Mesenchymal stem cell (in vitro differentiated cells and primary cell): ENCODE data around the gene SPTSSB.

Experiments used
- DNase-seq: peaks from one replicate; pipeline ENCODE4 v3.0.0-alpha.2; 2013
- H2AFZ ChIP-seq: one replicate; pipeline ENCODE4 v1.6.1; 2013; ENCODE audit warnings: low read depth, mild to moderate bottlenecking, control low read depth, inconsistent platforms, low read length, moderate library complexity
- H2AK5ac ChIP-seq: 2 replicates; pipeline ENCODE4 v1.6.1; 2013; ENCODE audit warnings: low read length, moderate library complexity, mild to moderate bottlenecking, inconsistent platforms; ENCODE audit not compliant: severe bottlenecking
- H2BK120ac ChIP-seq: one replicate; pipeline ENCODE4 v1.6.1; 2013; ENCODE audit warnings: low read depth, mild to moderate bottlenecking, inconsistent platforms, low read length, moderate library complexity
- H2BK12ac ChIP-seq, 2 experiments: one replicate each; pipeline ENCODE4 v1.6.1; 2013; ENCODE audit warnings: inconsistent platforms in 2 of 2, low read length in 2 of 2, mild to moderate bottlenecking in 2 of 2, moderate library complexity in 2 of 2, control low read depth in 1 of 2
- H2BK15ac ChIP-seq: one replicate; pipeline ENCODE4 v1.6.1; 2013; ENCODE audit warnings: mild to moderate bottlenecking, low read depth, inconsistent platforms; ENCODE audit not compliant: poor library complexity, severe bottlenecking
- H2BK5ac ChIP-seq: 2 replicates; pipeline ENCODE4 v1.6.1; 2013; ENCODE audit warnings: low read depth, mild to moderate bottlenecking, low read length, control low read depth, inconsistent platforms; ENCODE audit not compliant: poor library complexity, severe bottlenecking
- H3K14ac ChIP-seq, 2 experiments: one replicate each; pipeline ENCODE4 v1.6.1; 2013; ENCODE audit warnings: inconsistent platforms in 2 of 2, low read length in 2 of 2, control low read depth in 1 of 2, mild to moderate bottlenecking in 1 of 2, moderate library complexity in 1 of 2
- H3K18ac ChIP-seq, 2 experiments: one replicate each; pipeline ENCODE4 v1.6.1; 2013; ENCODE audit warnings: inconsistent platforms in 2 of 2, low read length in 2 of 2, control low read depth in 1 of 2, low read depth in 1 of 2, mild to moderate bottlenecking in 1 of 2
- H3K23ac ChIP-seq, 2 experiments: one replicate each; pipeline ENCODE4 v1.6.1; 2013; ENCODE audit warnings: inconsistent platforms in 2 of 2, low read length in 2 of 2, mild to moderate bottlenecking in 2 of 2, moderate library complexity in 2 of 2, control low read depth in 1 of 2
- H3K27ac ChIP-seq: 2 replicates; pipeline ENCODE4 v1.5.1; 2013; ENCODE audit warnings: mild to moderate bottlenecking, moderate library complexity, low read length, control low read depth, inconsistent platforms; ENCODE audit not compliant: poor library complexity, severe bottlenecking
- H3K27me3 ChIP-seq, 2 experiments: 2 replicates each; pipeline versions ENCODE4 v1.6.1 to v1.7.0; 2013; ENCODE audit warnings: low read length in 2 of 2, mild to moderate bottlenecking in 2 of 2, moderate library complexity in 2 of 2, control low read depth in 1 of 2, inconsistent platforms in 1 of 2; ENCODE audit not compliant: control insufficient read depth in 1 of 2, insufficient read depth in 1 of 2
- H3K36me3 ChIP-seq, 2 experiments: 2 replicates each; pipeline versions ENCODE4 v1.6.1 to v1.7.0; 2013; ENCODE audit warnings: low read length in 2 of 2, control low read depth in 1 of 2, inconsistent platforms in 1 of 2, low read depth in 1 of 2, mild to moderate bottlenecking in 1 of 2; ENCODE audit not compliant: insufficient read depth in 2 of 2, control insufficient read depth in 1 of 2
- H3K4ac ChIP-seq, 2 experiments: one replicate each; pipeline ENCODE4 v1.6.1; 2013; ENCODE audit warnings: inconsistent platforms in 2 of 2, low read length in 2 of 2, mild to moderate bottlenecking in 2 of 2, moderate library complexity in 2 of 2, control low read depth in 1 of 2, low read depth in 1 of 2
- H3K4me1 ChIP-seq: 2 replicates; pipeline ENCODE4 v1.6.1; 2013; ENCODE audit warnings: low read depth, low read length, control low read depth; ENCODE audit not compliant: control insufficient read depth, insufficient read depth
- H3K4me2 ChIP-seq: 2 replicates; pipeline ENCODE4 v1.6.1; 2013; ENCODE audit warnings: low read length, mild to moderate bottlenecking, inconsistent platforms; ENCODE audit not compliant: poor library complexity, severe bottlenecking
- H3K4me3 ChIP-seq, 2 experiments: 2 replicates each; pipeline versions ENCODE4 v1.5.1 to v1.7.0; 2013; ENCODE audit warnings: low read length in 2 of 2, mild to moderate bottlenecking in 2 of 2, control low read depth in 1 of 2, low read depth in 1 of 2; ENCODE audit not compliant: insufficient read depth in 1 of 2
- H3K79me1 ChIP-seq: replicated peaks from 2 replicates; pipeline ENCODE4 v1.6.1; 2013; ENCODE audit warnings: mild to moderate bottlenecking, control low read depth, low read length, inconsistent platforms; ENCODE audit not compliant: poor library complexity, severe bottlenecking
- H3K9ac ChIP-seq: 2 replicates; pipeline ENCODE4 v1.7.0; 2013; ENCODE audit warnings: mild to moderate bottlenecking, low read length, moderate library complexity
- H3K9me3 ChIP-seq: 2 replicates; pipeline ENCODE4 v1.7.0; 2013; ENCODE audit warnings: mild to moderate bottlenecking, low read length; ENCODE audit not compliant: control insufficient read depth
- H4K8ac ChIP-seq: one replicate; pipeline ENCODE4 v1.6.1; 2013; ENCODE audit warnings: inconsistent platforms, mild to moderate bottlenecking, low read length, moderate library complexity
- H4K91ac ChIP-seq: one replicate; pipeline ENCODE4 v1.6.1; 2013; ENCODE audit warnings: mild to moderate bottlenecking, low read length, inconsistent platforms
- WGBS: methylation state at CpG from one replicate; pipeline ENCODE4 v1.1.7; 2013; ENCODE audit warnings: mixed read lengths; 5-methylcytosine and 5-hydroxymethylcytosine counted together

SPTSSB gene

DNA sequence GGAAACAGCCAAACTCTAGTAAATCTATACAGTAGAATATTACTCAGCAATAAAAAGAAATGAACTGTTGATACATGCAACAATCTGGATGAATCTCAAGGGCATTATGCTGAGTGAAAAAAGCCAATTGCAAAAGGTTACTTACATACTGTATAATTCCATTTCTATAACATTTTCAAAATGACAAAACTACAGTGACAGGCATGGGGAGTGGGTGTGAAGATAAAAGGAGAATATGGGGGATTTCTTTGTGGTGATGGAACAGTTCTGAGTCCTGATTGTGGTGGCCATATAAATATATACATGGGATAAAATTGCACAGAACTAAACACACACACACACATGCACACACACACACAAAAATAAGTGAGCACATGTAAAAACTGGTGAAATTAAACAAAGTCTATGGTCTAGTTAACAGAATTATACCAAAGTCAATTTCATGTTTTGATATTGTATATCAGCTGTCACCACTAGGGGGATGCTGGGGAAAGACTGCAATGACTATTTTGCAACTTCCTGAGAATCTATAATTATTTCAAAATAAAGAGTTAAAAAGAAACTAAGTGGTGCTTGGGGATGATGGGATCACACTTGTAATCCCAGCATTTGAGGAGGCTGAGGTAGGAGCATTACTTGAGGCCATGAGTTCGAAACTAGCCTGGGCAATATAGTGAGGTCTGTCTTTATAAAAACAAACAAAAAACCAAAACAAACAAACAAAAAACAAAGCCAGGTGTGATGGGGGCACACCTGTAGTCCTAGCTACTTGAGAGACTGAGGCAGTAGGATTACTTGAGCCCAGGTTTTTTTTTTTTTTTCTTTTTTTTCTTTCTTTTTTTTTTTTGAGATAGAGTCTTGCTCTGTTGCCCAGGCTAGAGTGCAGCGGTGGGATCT lies 66.0 kb downstream of the SPTSSB start:
- Histone ChIP-seq H3K18ac (no peak overlapping the region), H3K4me3 (no peak overlapping the region), H3K23ac (no peak overlapping the region), H3K27me3 (no peaks in the 10 kb centered on the region), H3K4me1 (no peaks in the 10 kb centered on the region), H3K9ac (no peak overlapping the region), H3K79me1 (no peaks in the 10 kb centered on the region), H2AFZ (no peak overlapping the region), H2BK120ac (no peak overlapping the region), H2BK15ac (no peak overlapping the region), H3K4me2 (no peak overlapping the region), H2AK5ac (no peak overlapping the region), H3K36me3 (no peaks in the 10 kb centered on the region), H4K91ac (no peak overlapping the region), H4K8ac (no peak overlapping the region), H3K14ac (no peak overlapping the region), H3K4ac (no peak overlapping the region), H2BK5ac (no peak overlapping the region), H3K27ac (no peak overlapping the region), H2BK12ac (no peak overlapping the region), H3K9me3 (peaks cover 11% of the 10 kb centered on the region)
- DNase-seq: peak; percentile 36
- 88% methylated on average over 1 of the region's 2 CpGs for WGBS

DNA sequence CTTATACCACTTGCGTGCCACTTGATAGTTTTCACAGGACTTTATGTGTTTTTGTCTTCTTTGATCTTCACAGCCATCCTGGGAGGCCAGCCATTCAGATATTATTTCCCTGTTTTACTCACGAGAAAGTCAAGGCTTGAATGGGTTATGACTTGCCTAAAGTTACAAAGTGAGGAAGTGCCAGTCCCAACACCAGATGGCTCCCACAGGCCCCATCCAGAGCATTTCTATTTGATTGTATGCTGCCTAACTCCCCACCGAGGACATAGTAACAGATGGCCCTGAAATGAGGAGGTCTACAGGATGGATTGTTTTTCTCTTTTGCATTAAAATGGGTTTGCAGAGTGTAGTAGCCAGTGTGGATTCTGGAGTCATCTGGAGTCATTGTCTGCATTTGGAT lies 74.5 kb downstream of the SPTSSB start:
- Histone ChIP-seq H3K9me3 (peaks cover 24% of the 10 kb centered on the region), H3K27ac (no peak overlapping the region), H2BK120ac (no peak overlapping the region), H2BK15ac (no peak overlapping the region), H3K23ac (no peak overlapping the region), H3K4me1 (peaks cover 5% of the 10 kb centered on the region), H3K27me3 (no peaks in the 10 kb centered on the region), H3K4me2 (no peak overlapping the region), H3K9ac (no peak overlapping the region), H2BK12ac (no peak overlapping the region), H2AFZ (no peak overlapping the region), H3K18ac (no peak overlapping the region), H3K14ac (no peak overlapping the region), H3K4me3 (no peak overlapping the region), H3K79me1 (no peaks in the 10 kb centered on the region), H4K8ac (no peak overlapping the region), H2AK5ac (no peak overlapping the region), H4K91ac (no peak overlapping the region), H3K4ac (no peak overlapping the region), H3K36me3 (no peaks in the 10 kb centered on the region), H2BK5ac (no peak overlapping the region)
- 96% methylated on average over 3 of the region's 3 CpGs for WGBS
- DNase-seq: no peak

DNA sequence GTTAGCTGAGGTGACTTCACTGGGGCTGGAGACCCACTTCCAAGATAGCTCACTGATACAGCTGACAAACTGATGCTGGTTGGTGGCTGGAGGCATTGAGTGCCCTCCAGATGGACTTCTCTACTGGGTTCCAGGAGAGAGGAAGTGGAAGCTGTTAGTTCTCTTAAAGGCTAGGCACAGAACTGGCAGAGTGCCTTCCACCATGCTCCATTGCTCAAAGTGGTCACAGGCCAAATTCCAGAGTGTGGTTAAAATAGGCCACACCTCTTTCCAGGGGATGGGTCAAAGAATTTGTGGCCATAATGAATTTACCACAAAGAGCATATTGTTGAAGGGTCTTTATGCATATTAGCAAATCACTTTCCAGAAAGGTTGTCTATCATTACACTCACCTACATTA lies 76.0 kb downstream of the SPTSSB start:
- Histone ChIP-seq H3K18ac (no peak overlapping the region), H2AK5ac (no peak overlapping the region), H2BK5ac (no peak overlapping the region), H3K9ac (no peak overlapping the region), H3K27me3 (no peaks in the 10 kb centered on the region), H3K9me3 (peaks cover 24% of the 10 kb centered on the region), H2BK12ac (no peak overlapping the region), H2BK120ac (no peak overlapping the region), H3K4me1 (peaks cover 7% of the 10 kb centered on the region), H3K4me3 (no peak overlapping the region), H3K4me2 (no peak overlapping the region), H3K23ac (no peak overlapping the region), H3K14ac (no peak overlapping the region), H2BK15ac (no peak overlapping the region), H3K79me1 (no peaks in the 10 kb centered on the region), H3K36me3 (no peaks in the 10 kb centered on the region), H2AFZ (no peak overlapping the region), H4K8ac (no peak overlapping the region), H4K91ac (no peak overlapping the region), H3K27ac (no peak overlapping the region), H3K4ac (no peak overlapping the region)
- DNase-seq: no peak
